Measurements from ENCODE around the gene GALR2.
A peak's percentile ranks its signal among the peaks of the same experiment; 100 is the strongest.

The GALR2 gene

GRCh38 chr17:76103274-76104139 lies 28.9 kb downstream of the GALR2 start, which contains the start of gene EXOC7:
Gene EXOC7 (minus strand): TSS chr17:76103787. CDS start chr17:76103692, 95 bp downstream.
- H3K79me2 ChIP-seq (ENCODE audit: control insufficient read depth, insufficient read depth, low read length, unreplicated experiment): peaks cover 17% of the 10 kb centered on the region
- peak within 1 kb of the TSS; percentile 92 for H3K4me3 ChIP-seq (ENCODE audit: low read depth, low read length)
- H3K27ac ChIP-seq (ENCODE audit: low read depth, low read length): no peak within 1 kb of the TSS; the same call in 1 of the 2 replicates
- H3K4me1 ChIP-seq (ENCODE audit: control insufficient read depth, insufficient read depth, low read length, unreplicated experiment): no peaks in the 10 kb centered on the region
- H3K27me3 ChIP-seq (ENCODE audit: insufficient read depth, low read length): no peaks in the 10 kb centered on the region
- H2AFZ ChIP-seq (ENCODE audit: low read length, unreplicated experiment): peak within 1 kb of the TSS; percentile 94
- peaks cover 11% of the 10 kb centered on the region; the same call in 1 of the 2 replicates for H3K36me3 ChIP-seq (ENCODE audit: insufficient read depth, low read length)

- H3K27me3 ChIP-seq (ENCODE audit: insufficient read depth, low read length): no peaks in the 10 kb centered on the region
- peaks cover 11% of the 10 kb centered on the region; the same call in 1 of the 2 replicates for H3K36me3 ChIP-seq (ENCODE audit: insufficient read depth, low read length)
- peak overlapping the region; percentile 78 for H2AFZ ChIP-seq (ENCODE audit: low read length, unreplicated experiment)
- H3K27ac ChIP-seq (ENCODE audit: low read depth, low read length): no peak overlapping the region; the same call in 1 of the 2 replicates
- peak overlapping the region; percentile 92 for H3K4me3 ChIP-seq (ENCODE audit: low read depth, low read length)
- H3K4me1 ChIP-seq (ENCODE audit: control insufficient read depth, insufficient read depth, low read length, unreplicated experiment): no peaks in the 10 kb centered on the region
- H3K79me2 ChIP-seq (ENCODE audit: control insufficient read depth, insufficient read depth, low read length, unreplicated experiment): peaks cover 17% of the 10 kb centered on the region
These were observed 29.7 kb downstream of the GALR2 start for GRCh38 chr17:76104140-76104895.

DNA sequence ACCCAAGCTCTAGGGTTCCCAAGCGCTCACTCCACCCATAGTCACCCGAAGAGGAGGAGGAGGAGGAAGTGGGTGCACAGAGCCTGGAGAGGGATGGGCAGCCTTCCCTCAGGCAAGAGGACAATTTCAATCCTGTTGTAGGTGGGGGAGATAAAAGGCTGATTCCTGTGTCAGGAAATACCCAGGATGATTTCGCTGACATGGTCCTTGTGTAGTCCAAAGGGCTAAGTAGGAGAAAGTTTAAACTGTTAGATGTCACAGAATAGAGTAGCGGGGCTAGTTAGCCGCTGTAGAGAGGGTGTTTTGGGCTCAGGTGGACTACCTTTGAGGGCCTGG lies 30.3 kb downstream of the GALR2 start:
- Histone ChIP-seq H3K4me1 (ENCODE audit: control insufficient read depth, insufficient read depth, low read length, unreplicated experiment) (no peaks in the 10 kb centered on the region), H3K79me2 (ENCODE audit: control insufficient read depth, insufficient read depth, low read length, unreplicated experiment) (peaks cover 17% of the 10 kb centered on the region), H3K4me3 (ENCODE audit: low read depth, low read length) (no peak overlapping the region), H3K27me3 (ENCODE audit: insufficient read depth, low read length) (no peaks in the 10 kb centered on the region), H2AFZ (ENCODE audit: low read length, unreplicated experiment) (no peak overlapping the region), H3K27ac (ENCODE audit: low read depth, low read length) (no peak overlapping the region), H3K36me3 (ENCODE audit: insufficient read depth, low read length) (peaks cover 6% of the 10 kb centered on the region; the same call in 1 of the 2 replicates)

DNA sequence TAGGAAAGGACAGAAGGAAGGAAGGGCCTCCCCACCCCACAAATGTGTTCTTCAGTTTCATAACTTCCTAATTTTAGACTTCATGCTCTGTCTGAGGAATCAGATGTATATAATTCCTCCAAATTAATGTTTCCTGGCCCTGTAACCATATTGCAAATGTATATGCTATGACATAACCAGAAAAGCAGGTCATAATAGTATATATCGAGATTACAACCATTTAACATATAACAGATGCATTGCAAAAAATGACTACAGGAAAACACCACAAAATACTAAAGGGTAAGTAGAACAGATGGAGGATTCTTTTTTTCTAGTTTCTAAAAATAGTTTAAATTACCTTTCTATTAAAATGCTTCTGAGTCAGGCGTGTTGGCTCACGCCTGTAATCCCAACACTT lies 32.1 kb downstream of the GALR2 start:
- Histone ChIP-seq H3K36me3 (ENCODE audit: insufficient read depth, low read length) (no peaks in the 10 kb centered on the region), H3K27ac (ENCODE audit: low read depth, low read length) (no peak overlapping the region), H3K4me1 (ENCODE audit: control insufficient read depth, insufficient read depth, low read length, unreplicated experiment) (no peaks in the 10 kb centered on the region), H3K4me3 (ENCODE audit: low read depth, low read length) (no peak overlapping the region), H3K79me2 (ENCODE audit: control insufficient read depth, insufficient read depth, low read length, unreplicated experiment) (peaks cover 14% of the 10 kb centered on the region), H3K27me3 (ENCODE audit: insufficient read depth, low read length) (no peaks in the 10 kb centered on the region), H2AFZ (ENCODE audit: low read length, unreplicated experiment) (peak overlapping the region; percentile 18)

DNA sequence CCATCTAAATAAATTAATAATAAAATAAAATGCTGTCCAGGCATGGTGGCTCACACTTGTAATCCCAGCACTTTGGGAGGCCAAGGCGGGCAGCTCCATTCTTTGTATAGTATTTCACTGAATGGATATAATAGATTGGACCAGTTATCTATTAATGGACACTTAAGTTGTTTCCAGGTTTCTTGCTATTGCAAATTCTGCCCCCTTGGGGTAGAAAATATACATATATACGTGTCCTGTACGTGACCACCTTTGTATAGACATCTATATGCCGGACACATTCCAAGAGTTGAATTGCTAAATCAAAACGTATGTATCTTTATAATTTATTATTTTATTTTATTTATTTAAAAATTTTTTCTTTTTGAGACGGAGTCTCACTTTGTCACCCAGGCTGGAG lies 32.9 kb downstream of the GALR2 start:
- H2AFZ ChIP-seq (ENCODE audit: low read length, unreplicated experiment): no peak overlapping the region
- H3K4me1 ChIP-seq (ENCODE audit: control insufficient read depth, insufficient read depth, low read length, unreplicated experiment): no peaks in the 10 kb centered on the region
- no peak overlapping the region for H3K27ac ChIP-seq (ENCODE audit: low read depth, low read length)
- H3K36me3 ChIP-seq (ENCODE audit: insufficient read depth, low read length): no peaks in the 10 kb centered on the region
- H3K79me2 ChIP-seq (ENCODE audit: control insufficient read depth, insufficient read depth, low read length, unreplicated experiment): peaks cover 11% of the 10 kb centered on the region
- no peaks in the 10 kb centered on the region for H3K27me3 ChIP-seq (ENCODE audit: insufficient read depth, low read length)
- no peak overlapping the region for H3K4me3 ChIP-seq (ENCODE audit: low read depth, low read length)

- no peak overlapping the region for H2AFZ ChIP-seq (ENCODE audit: low read length, unreplicated experiment)
- H3K36me3 ChIP-seq (ENCODE audit: insufficient read depth, low read length): no peaks in the 10 kb centered on the region
- H3K4me3 ChIP-seq (ENCODE audit: low read depth, low read length): no peak overlapping the region
- H3K79me2 ChIP-seq (ENCODE audit: control insufficient read depth, insufficient read depth, low read length, unreplicated experiment): no peaks in the 10 kb centered on the region
- no peak overlapping the region for H3K27ac ChIP-seq (ENCODE audit: low read depth, low read length)
- H3K4me1 ChIP-seq (ENCODE audit: control insufficient read depth, insufficient read depth, low read length, unreplicated experiment): no peaks in the 10 kb centered on the region
- H3K27me3 ChIP-seq (ENCODE audit: insufficient read depth, low read length): no peaks in the 10 kb centered on the region
These were observed 37.4 kb downstream of the GALR2 start for GRCh38 chr17:76111956-76112355.

GRCh38 chr17:76115138-76115754 lies 40.7 kb downstream of the GALR2 start:
- no peak overlapping the region for H3K4me3 ChIP-seq (ENCODE audit: low read depth, low read length)
- no peaks in the 10 kb centered on the region for H3K4me1 ChIP-seq (ENCODE audit: control insufficient read depth, insufficient read depth, low read length, unreplicated experiment)
- H3K27me3 ChIP-seq (ENCODE audit: insufficient read depth, low read length): no peaks in the 10 kb centered on the region
- H3K27ac ChIP-seq (ENCODE audit: low read depth, low read length): no peak overlapping the region
- H3K79me2 ChIP-seq (ENCODE audit: control insufficient read depth, insufficient read depth, low read length, unreplicated experiment): no peaks in the 10 kb centered on the region
- no peaks in the 10 kb centered on the region for H3K36me3 ChIP-seq (ENCODE audit: insufficient read depth, low read length)
- H2AFZ ChIP-seq (ENCODE audit: low read length, unreplicated experiment): no peak overlapping the region

DNA sequence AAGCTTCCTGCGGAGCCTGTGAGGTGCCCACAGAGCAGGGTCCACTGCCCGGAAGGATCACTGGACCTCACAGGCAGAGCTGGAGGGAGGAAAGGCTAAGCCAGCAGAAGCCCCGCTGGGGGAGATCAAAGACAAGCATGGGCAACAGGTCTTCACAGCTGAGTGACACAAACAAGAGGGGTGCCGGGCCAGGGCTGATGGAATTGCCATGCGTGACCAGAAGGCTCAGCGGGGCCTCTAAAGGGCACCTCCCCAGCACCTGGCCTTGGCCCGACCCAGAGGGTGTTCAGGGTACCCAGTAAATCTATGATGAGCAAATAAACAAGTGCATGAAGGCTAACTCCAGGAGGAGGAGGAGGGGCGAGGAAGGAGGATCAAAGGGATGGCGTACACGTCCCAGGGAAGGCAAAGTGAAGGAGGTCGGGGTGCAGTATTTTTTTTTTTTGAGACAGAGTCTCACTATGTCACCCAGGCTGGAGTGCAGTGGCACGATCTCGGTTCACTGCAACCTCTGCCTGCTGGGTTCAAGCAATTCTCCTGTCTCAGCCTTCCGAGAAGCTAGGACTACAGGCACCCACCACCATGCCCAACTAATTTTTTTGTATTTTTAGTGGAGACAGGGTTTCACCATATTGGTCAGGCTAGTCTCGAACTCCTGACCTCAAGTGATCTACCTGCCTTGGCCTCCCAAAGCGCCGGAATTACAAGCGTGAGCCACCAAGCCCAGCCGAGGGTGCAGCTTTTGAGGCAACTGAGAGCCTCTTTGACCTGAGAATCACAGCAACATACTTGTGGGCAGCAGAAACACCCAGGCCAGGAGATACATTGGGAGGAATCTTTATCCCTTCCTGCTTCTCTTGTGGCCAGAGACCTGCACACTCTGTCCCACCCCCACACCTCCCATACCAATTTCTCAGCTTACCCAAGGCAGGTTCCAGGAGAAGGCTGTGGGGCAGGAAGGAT lies 45.1 kb downstream of the GALR2 start:
- Histone ChIP-seq H3K27ac (ENCODE audit: low read depth, low read length) (no peak overlapping the region), H3K4me1 (ENCODE audit: control insufficient read depth, insufficient read depth, low read length, unreplicated experiment) (no peaks in the 10 kb centered on the region), H3K79me2 (ENCODE audit: control insufficient read depth, insufficient read depth, low read length, unreplicated experiment) (no peaks in the 10 kb centered on the region), H2AFZ (ENCODE audit: low read length, unreplicated experiment) (no peak overlapping the region), H3K27me3 (ENCODE audit: insufficient read depth, low read length) (no peaks in the 10 kb centered on the region), H3K4me3 (ENCODE audit: low read depth, low read length) (no peak overlapping the region), H3K36me3 (ENCODE audit: insufficient read depth, low read length) (no peaks in the 10 kb centered on the region)

DNA sequence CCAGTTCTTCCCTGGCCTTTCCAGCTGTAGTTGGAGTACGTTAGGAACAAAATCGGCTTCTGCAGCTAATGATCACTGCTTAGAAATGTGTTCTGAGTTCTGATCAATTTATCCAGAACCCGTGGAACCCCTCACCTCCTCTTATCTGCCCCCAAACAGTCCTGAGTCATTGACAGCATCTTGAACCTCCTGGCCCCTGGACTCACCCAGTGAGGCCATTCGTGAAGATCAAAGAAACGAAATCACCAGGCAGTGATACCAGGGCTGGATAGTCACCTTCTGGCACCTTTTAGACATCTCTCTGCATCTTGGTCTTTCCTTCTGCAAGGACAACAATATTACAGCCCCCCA lies 46.1 kb downstream of the GALR2 start:
- Histone ChIP-seq H3K4me3 (ENCODE audit: low read depth, low read length) (no peak overlapping the region), H3K4me1 (ENCODE audit: control insufficient read depth, insufficient read depth, low read length, unreplicated experiment) (no peaks in the 10 kb centered on the region), H2AFZ (ENCODE audit: low read length, unreplicated experiment) (no peak overlapping the region), H3K27me3 (ENCODE audit: insufficient read depth, low read length) (no peaks in the 10 kb centered on the region), H3K36me3 (ENCODE audit: insufficient read depth, low read length) (no peaks in the 10 kb centered on the region), H3K79me2 (ENCODE audit: control insufficient read depth, insufficient read depth, low read length, unreplicated experiment) (no peaks in the 10 kb centered on the region), H3K27ac (ENCODE audit: low read depth, low read length) (no peak overlapping the region)

- Histone ChIP-seq H3K27ac (ENCODE audit: low read depth, low read length) (no peak overlapping the region), H3K27me3 (ENCODE audit: insufficient read depth, low read length) (no peaks in the 10 kb centered on the region), H2AFZ (ENCODE audit: low read length, unreplicated experiment) (peak overlapping the region; percentile 87), H3K4me3 (ENCODE audit: low read depth, low read length) (no peak overlapping the region), H3K36me3 (ENCODE audit: insufficient read depth, low read length) (no peaks in the 10 kb centered on the region), H3K79me2 (ENCODE audit: control insufficient read depth, insufficient read depth, low read length, unreplicated experiment) (no peaks in the 10 kb centered on the region), H3K4me1 (ENCODE audit: control insufficient read depth, insufficient read depth, low read length, unreplicated experiment) (no peaks in the 10 kb centered on the region)
These were observed 47.4 kb downstream of the GALR2 start for GRCh38 chr17:76121932-76122430.
